Measurements from ENCODE around the gene SAMD4A.
"Not testable (repeated sequence)": the region's sequence is repeated elsewhere in the genome, so short reads cannot be mapped to it uniquely, and the experiment has no call there.

Gene SAMD4A

DNA sequence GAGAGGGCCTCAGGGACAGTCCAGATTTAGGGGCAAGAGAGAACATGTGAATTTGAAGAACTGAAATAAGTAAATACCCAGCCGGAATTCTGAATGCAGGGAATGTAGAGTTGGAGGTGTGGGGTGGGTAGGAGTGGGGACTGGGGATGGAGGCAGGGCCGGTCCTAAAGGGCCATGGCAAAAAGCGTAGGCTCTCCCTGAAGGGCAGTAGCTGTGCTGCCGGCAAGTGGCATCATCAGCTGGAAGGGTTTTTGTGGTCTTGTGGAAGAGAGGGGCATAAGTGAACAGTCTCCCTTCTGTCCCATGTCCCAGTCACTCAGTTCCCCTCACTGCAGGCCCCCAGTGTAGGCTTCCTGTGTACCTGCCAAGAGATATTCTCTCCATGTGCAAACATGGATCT is 231.1 kb downstream of the SAMD4A start:
- Histone ChIP-seq H3K36me3 (ENCODE audit: insufficient read depth) (no peaks in the 10 kb centered on the region), H2AFZ (ENCODE audit: low read depth) (no peak overlapping the region), H3K79me2 (ENCODE audit: insufficient read depth, low read depth) (no peaks in the 10 kb centered on the region), H3K27ac (no peak overlapping the region), H3K4me3 (IDR thresholded peaks at IDR 0.05; ENCODE audit: insufficient read depth, low read depth, low read length) (no peak overlapping the region), H4K20me1 (ENCODE audit: insufficient read depth) (no peaks in the 10 kb centered on the region), H3K4me2 (no peak overlapping the region), H3K27me3 (ENCODE audit: insufficient read depth, low read depth) (no peaks in the 10 kb centered on the region), H3K9ac (no peak overlapping the region), H3K4me1 (ENCODE audit: low read depth, poor library complexity, severe bottlenecking) (no peaks in the 10 kb centered on the region)
- TF ChIP-seq, protein P1, sequence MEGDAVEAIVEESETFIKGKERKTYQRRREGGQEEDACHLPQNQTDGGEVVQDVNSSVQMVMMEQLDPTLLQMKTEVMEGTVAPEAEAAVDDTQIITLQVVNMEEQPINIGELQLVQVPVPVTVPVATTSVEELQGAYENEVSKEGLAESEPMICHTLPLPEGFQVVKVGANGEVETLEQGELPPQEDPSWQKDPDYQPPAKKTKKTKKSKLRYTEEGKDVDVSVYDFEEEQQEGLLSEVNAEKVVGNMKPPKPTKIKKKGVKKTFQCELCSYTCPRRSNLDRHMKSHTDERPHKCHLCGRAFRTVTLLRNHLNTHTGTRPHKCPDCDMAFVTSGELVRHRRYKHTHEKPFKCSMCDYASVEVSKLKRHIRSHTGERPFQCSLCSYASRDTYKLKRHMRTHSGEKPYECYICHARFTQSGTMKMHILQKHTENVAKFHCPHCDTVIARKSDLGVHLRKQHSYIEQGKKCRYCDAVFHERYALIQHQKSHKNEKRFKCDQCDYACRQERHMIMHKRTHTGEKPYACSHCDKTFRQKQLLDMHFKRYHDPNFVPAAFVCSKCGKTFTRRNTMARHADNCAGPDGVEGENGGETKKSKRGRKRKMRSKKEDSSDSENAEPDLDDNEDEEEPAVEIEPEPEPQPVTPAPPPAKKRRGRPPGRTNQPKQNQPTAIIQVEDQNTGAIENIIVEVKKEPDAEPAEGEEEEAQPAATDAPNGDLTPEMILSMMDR (conservative IDR thresholded peaks at IDR 0.05; ENCODE audit: low read depth, low read length), result no peak

DNA sequence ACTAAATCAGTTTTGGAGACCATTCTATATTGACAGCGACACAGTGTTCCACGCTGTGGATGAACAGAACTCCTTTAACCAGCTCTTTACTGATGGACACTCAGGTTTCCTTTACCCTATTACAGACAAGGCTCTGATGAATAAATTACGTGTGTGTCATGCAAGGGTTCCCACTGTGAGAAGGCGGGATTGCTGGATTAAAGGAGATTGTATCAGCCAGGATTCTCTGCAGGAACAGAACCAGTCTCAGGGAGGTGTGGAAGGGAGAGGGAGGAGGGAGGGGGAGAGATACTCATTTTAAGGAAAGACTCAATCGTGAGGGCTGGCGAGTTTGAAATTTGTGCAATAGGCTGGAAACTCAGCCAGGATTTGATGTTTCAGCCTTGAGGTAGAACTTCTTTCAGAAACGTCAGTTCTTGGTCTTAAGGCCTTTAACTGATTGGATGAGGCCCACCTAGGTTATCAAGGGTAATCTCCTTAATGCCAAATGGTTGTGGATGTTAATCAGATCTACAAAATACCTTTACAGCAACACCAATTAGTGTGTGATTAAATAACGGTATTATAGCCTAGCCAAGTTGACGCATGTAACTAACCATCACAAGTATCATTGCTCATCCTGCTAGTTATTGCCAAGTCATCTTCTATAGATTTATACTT is 231.7 kb downstream of the SAMD4A start:
- H3K27me3 ChIP-seq (ENCODE audit: insufficient read depth, low read depth), result no peaks in the 10 kb centered on the region
- no peak overlapping the region for H3K9ac ChIP-seq
- no peak overlapping the region for H2AFZ ChIP-seq (ENCODE audit: low read depth)
- no peaks in the 10 kb centered on the region for H3K4me1 ChIP-seq (ENCODE audit: low read depth, poor library complexity, severe bottlenecking)
- no peak overlapping the region for H3K4me2 ChIP-seq
- H3K27ac ChIP-seq, result no peak overlapping the region
- H3K36me3 ChIP-seq (ENCODE audit: insufficient read depth), result no peaks in the 10 kb centered on the region
- no peaks in the 10 kb centered on the region for H3K79me2 ChIP-seq (ENCODE audit: insufficient read depth, low read depth)
- TF ChIP-seq, protein P1 (conservative IDR thresholded peaks at IDR 0.05; ENCODE audit: low read depth, low read length), result no peak
- H3K4me3 ChIP-seq (IDR thresholded peaks at IDR 0.05; ENCODE audit: insufficient read depth, low read depth, low read length), result no peak overlapping the region
- no peaks in the 10 kb centered on the region for H4K20me1 ChIP-seq (ENCODE audit: insufficient read depth)

DNA sequence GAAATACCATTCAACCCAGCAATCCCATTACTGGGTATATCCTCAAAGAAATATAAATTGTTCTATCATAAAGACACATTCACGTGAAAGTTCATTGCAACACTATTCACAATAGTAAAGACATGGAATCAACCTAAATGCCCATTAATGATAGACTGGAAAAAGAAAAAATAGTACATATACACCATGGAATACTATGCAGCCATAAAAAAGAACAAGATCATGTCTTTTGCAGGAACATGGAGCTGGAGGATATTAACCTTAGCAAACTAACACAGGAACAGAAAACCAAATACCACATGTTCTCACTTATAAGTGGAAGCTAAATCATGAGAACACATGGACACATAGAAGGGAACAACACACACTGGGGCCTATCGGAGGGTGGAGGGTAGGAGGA is 234.6 kb downstream of the SAMD4A start:
- H3K4me3 ChIP-seq (IDR thresholded peaks at IDR 0.05; ENCODE audit: insufficient read depth, low read depth, low read length); H4K20me1 ChIP-seq (ENCODE audit: insufficient read depth); H3K9ac ChIP-seq; H2AFZ ChIP-seq (ENCODE audit: low read depth); H3K27ac ChIP-seq; H3K4me1 ChIP-seq (ENCODE audit: low read depth, poor library complexity, severe bottlenecking); H3K79me2 ChIP-seq (ENCODE audit: insufficient read depth, low read depth); H3K4me2 ChIP-seq; H3K27me3 ChIP-seq (ENCODE audit: insufficient read depth, low read depth); H3K36me3 ChIP-seq (ENCODE audit: insufficient read depth): not testable (repeated sequence)

DNA sequence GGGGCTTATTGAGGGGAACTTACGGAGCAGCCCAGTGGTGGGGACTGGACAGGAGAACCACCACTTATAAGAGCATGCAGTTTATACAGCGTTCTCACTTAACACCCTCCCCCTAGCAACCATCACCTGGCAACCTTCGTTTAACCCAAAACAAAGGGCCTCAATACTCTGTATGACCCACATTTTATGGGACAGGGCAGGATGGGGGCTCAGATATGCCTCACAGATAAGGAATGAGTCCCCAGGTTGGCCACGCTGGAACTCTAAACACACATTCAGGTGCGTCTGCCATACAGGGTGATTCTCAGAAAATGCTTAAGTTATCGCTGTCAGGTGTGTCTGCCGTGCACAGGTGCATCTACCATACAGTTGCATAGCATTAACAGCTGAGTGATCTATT is 236.5 kb downstream of the SAMD4A start:
- Histone ChIP-seq H3K4me2 (no peak overlapping the region), H3K4me3 (IDR thresholded peaks at IDR 0.05; ENCODE audit: insufficient read depth, low read depth, low read length) (no peak overlapping the region), H4K20me1 (ENCODE audit: insufficient read depth) (no peaks in the 10 kb centered on the region), H3K79me2 (ENCODE audit: insufficient read depth, low read depth) (no peaks in the 10 kb centered on the region), H3K36me3 (ENCODE audit: insufficient read depth) (no peaks in the 10 kb centered on the region), H2AFZ (ENCODE audit: low read depth) (no peak overlapping the region), H3K9ac (no peak overlapping the region), H3K27me3 (ENCODE audit: insufficient read depth, low read depth) (no peaks in the 10 kb centered on the region), H3K27ac (no peak overlapping the region), H3K4me1 (ENCODE audit: low read depth, poor library complexity, severe bottlenecking) (peaks cover 3% of the 10 kb centered on the region)
- TF ChIP-seq, protein P1 (conservative IDR thresholded peaks at IDR 0.05; ENCODE audit: low read depth, low read length), result no peak

DNA sequence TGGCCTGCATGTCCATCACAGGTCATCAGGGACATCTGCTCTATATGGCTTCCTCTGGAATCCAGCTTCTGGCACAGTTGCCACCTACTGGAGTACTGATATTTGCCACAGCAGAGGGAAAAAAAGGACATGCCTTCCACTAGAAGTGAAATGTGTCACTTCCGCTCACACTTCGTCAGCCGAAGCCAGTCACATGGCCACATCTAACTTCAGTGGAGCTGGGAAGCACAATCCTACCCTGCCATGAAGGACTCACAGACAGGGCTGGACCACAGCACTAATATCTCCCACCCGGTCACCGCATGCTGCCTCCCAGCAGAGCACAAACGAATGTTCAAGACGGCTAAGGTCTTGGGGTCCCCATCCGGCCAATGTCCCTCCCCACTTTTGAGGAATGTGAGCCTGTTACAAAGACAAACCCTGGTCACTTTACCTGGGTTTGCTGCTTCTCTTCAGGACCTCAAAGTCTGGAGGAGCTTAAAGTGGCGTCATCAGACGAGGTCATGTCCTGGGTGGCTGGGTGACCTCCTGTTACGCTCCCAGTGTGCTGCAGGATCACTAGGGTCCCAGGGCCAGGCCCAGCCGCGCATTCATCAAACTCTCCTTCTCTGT is 237.1 kb downstream of the SAMD4A start:
- Histone ChIP-seq H3K4me2 (no peak overlapping the region), H4K20me1 (ENCODE audit: insufficient read depth) (no peaks in the 10 kb centered on the region), H3K27ac (no peak overlapping the region), H3K9ac (no peak overlapping the region), H3K79me2 (ENCODE audit: insufficient read depth, low read depth) (no peaks in the 10 kb centered on the region), H3K36me3 (ENCODE audit: insufficient read depth) (no peaks in the 10 kb centered on the region), H3K4me1 (ENCODE audit: low read depth, poor library complexity, severe bottlenecking) (peaks cover 3% of the 10 kb centered on the region), H2AFZ (ENCODE audit: low read depth) (no peak overlapping the region), H3K27me3 (ENCODE audit: insufficient read depth, low read depth) (no peaks in the 10 kb centered on the region), H3K4me3 (IDR thresholded peaks at IDR 0.05; ENCODE audit: insufficient read depth, low read depth, low read length) (no peak overlapping the region)
- TF ChIP-seq, protein P1 (conservative IDR thresholded peaks at IDR 0.05; ENCODE audit: low read depth, low read length), result no peak

Measured in KMS-11 (cell line).